HG03060 (cell line): Measurements from ENCODE around the gene CD83.

Source experiments
- ATAC-seq: cut with Tn5 transposase; IDR thresholded peaks from one replicate; pipeline ENCODE4 v1.9.1; 2021; ENCODE audit warnings: low read depth, moderate number of reproducible peaks; ENCODE audit not compliant: unreplicated experiment

CD83 gene

GRCh38 chr6:14091339-14091978 lies 26.1 kb upstream of the CD83 start:
- ATAC-seq = no peak

GRCh38 chr6:14092316-14092715 lies 25.3 kb upstream of the CD83 start:
- ATAC-seq = no peak

- ATAC-seq = no peak
Measured at GRCh38 chr6:14092838-14093789, 24.5 kb upstream of the CD83 start.

- no peak for ATAC-seq
Measured at GRCh38 chr6:14094721-14095120, 22.9 kb upstream of the CD83 start.

DNA sequence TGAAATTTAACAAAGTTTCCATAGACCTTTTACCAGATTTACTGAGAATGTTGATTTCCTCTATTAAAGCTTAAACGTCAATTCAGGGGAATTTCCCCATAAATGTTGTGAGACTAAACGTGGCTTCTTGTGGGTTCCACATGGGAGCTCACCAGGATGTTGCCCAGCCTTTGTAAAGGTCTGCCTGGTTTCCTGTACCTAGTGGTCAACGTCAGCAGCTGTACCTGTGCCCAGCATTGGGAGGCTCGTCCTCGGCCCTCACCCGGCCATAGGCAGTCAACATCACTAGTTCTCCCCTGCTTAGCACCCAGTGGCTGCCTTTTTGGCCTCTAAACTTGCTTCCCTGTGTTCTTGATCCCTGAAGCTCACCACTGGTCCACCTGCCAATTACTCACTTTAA lies 22.1 kb upstream of the CD83 start:
- peak; percentile 32 for ATAC-seq

GRCh38 chr6:14100138-14100537 lies 17.4 kb upstream of the CD83 start:
- ATAC-seq = no peak

- no peak for ATAC-seq
Measured at GRCh38 chr6:14100966-14101365, 16.6 kb upstream of the CD83 start.

- no peak for ATAC-seq
Measured at GRCh38 chr6:14102383-14102782, 15.2 kb upstream of the CD83 start.

DNA sequence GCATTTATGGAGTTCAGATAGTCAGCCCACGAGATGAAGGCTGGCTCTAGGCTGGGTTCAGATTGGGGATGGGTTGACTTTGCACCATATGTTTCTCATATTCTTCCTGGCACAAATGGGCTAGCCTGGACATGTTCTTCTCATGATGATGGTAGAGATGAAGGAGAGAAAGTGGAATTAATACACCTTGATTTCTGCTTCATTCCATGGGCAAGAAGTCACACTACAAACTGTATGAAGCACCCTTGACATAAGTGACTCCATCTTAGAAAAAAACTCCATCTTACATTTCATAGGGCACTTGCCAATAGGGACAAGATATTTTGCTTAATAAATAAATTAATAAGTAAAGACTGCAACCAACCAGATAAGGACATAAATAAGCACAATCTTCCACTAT lies 12.0 kb upstream of the CD83 start:
- ATAC-seq = no peak

- no peak for ATAC-seq
Measured at GRCh38 chr6:14107000-14107399, 10.6 kb upstream of the CD83 start.

- ATAC-seq = no peak
Measured at GRCh38 chr6:14107711-14108494, 9.7 kb upstream of the CD83 start.

GRCh38 chr6:14108571-14109410 lies 8.8 kb upstream of the CD83 start:
- ATAC-seq = peak; percentile 71

- no peak for ATAC-seq
Measured at GRCh38 chr6:14109411-14109826, 8.2 kb upstream of the CD83 start.

- no peak for ATAC-seq
Measured at GRCh38 chr6:14110001-14110818, 7.4 kb upstream of the CD83 start.

DNA sequence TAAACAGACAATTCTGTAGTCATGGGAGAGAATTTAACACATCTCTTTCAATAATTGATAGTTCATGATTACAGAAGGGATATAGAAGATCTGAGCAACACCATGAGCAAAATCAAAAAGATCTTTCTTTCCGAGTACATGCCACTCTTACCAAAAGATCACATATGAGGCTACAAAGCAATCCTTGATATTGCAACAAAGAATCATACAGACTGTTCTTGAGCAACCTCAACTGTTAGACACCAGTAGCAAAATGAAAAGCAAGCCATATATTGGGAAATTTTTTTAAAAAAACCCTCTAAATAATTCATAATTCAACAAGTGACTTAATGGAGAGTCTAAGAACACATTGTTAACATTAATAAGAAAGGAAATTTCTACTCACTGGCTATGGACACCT lies 3.6 kb upstream of the CD83 start:
- ATAC-seq = no peak

DNA sequence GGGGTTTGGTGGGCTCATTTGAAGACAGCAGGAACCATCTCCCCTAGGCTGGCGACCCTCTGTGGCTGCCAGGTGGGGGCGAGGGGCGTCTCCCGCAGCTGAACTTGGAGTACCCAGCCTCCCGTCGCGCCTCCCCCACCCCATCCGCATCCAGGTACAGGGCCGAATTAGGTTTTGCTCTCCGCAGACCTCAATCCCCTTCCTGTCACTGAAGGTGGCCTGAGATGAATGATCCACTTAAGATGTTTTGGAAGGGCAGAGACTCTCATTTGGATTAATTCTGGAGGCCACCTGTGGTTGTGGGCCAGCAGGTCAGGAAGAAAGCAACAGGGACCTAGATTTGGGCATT lies 493 bp downstream of the CD83 start:
- no peak for ATAC-seq

- ATAC-seq = no peak
Measured at GRCh38 chr6:14118446-14118845, 874 bp downstream of the CD83 start.

DNA sequence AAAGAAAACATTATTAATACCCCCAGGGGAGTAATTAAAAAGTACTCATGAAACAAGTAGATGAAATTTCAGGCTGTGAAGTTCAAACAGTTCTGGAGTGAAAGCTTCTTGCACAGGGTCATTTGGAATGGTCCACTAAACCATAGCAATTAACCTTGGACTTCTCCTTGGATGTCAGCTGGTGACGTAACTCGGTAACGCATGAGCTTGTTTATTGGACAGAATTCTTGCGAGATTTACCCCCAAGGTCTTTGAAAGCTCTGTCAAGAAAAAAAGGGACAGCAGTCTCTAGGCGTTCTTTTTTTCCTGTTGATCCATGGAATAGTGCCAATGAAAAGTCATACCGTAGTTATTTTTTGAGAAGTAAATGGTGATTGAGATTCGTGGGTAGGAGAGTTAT lies 2.2 kb downstream of the CD83 start:
- no peak for ATAC-seq

DNA sequence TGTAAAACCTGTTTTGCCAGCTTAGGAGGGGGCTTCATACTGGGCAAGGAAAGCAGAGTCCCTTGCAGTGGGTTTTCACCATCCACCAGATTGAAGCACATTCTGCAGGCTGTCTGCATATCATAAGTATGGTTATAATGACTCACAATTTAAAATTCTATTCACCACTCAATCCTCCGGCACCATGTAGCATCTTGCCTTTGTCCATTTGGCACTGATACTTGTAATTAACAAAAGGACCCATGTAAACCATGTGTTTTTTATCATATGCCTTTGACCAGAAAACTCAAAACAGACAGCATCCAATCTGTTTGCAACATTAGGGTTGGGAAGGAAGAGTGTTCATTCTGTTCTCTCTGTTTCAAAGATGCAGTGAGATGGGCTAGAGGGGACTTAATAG lies 3.0 kb downstream of the CD83 start:
- ATAC-seq = no peak

DNA sequence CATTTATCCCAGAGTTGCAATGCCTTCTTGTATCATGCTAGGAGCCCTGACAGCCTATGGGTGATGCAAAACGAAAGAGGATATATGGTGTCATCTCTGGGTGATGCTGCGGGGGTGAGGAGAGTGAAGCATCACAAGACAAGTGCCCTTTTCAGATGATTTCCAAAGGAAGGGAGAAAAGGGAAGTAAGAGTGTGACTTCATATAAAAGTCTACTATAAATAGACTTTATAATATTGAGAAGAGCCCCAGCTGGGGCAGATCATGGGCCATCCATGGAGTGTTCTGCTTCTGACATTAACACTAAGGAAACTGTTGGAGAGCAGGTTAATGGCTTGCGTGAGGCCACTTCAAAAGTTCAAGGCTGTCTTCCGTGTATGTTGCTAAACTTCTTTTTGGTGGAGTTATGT lies 4.4 kb downstream of the CD83 start:
- peak; percentile 66 for ATAC-seq
